K562 (cell line): ENCODE measurements around the gene SLC48A1. TPM values are rescaled to one million over a fixed set of nuclear protein-coding genes. Genes with fewer than 3 reads are reported as not detected.

Experiments
- ATAC-seq: fragments of 200-7000 bp; cut with Tn5 transposase; 3 replicates; pipeline ENCODE4 v1.9.1; 2020; ENCODE audit warnings: moderate library complexity
- BruUV-seq: library from RNA; stranded (reverse); fragments of 400-500 nt; replicated peaks from 2 replicates; lab custom pipeline; 2021; lab: Mats Ljungman, UMichigan
- CTCF ChIA-PET: fragments of 300-600 bp; formaldehyde crosslinking; extraction: SDS; loops from one replicate; lab custom pipeline; 2021; ENCODE audit warnings: low intra/inter-chr PET ratio; lab: Yijun Ruan, JAX
- POLR2A ChIA-PET: fragments of 300-600, 350-650 bp; sonication (Branson Sonifier 250); formaldehyde crosslinking; extraction: SDS; loops from one replicate; lab custom pipeline; 2021; ENCODE audit warnings: antibody characterized with exemption, inconsistent platforms; lab: Yijun Ruan, JAX
- DNase-seq, 4 experiments: peaks; one replicate each; pipeline versions ENCODE4 v3.0.0 to v3.0.0-alpha.2; 2011 to 2018; ENCODE audit warnings: low spot score in 3 of 4, mixed read lengths in 3 of 4; ENCODE audit errors: extremely low read depth in 1 of 4
- FAIRE-seq: peaks from 2 replicates; lab custom pipeline; 2011; peaks lifted over from hg19 to GRCh38; lab: Jason Lieb, UNC
- H2AFZ ChIP-seq: 2 replicates; pipeline ENCODE4 v1.6.0; 2011; ENCODE audit warnings: low read depth, low read length, control low read depth, inconsistent platforms
- H3K27ac ChIP-seq: fragments of 200-600 bp; 3 replicates; pipeline ENCODE4 v1.8.0; 2011; ENCODE audit warnings: low read depth, mild to moderate bottlenecking, control low read depth, inconsistent platforms, low read length, moderate library complexity, mixed read lengths; ENCODE audit errors: extremely low read depth
- H3K27me3 ChIP-seq, 2 experiments: fragments of 300-600 bp in 1 of 2; 2 replicates in 1 of 2; 3 replicates in 1 of 2; pipeline versions ENCODE4 v1.6.0 to v1.8.0; 2011; ENCODE audit warnings: inconsistent platforms in 2 of 2, low read length in 2 of 2, mild to moderate bottlenecking in 1 of 2, mixed read lengths in 1 of 2, moderate library complexity in 1 of 2; ENCODE audit not compliant: control insufficient read depth in 2 of 2, insufficient read depth in 2 of 2
- H3K36me3 ChIP-seq: fragments of 300-600 bp; 3 replicates; pipeline ENCODE4 v1.8.0; 2011; ENCODE audit warnings: mild to moderate bottlenecking, low read length, inconsistent platforms; ENCODE audit not compliant: control insufficient read depth, insufficient read depth
- H3K4me1 ChIP-seq, 2 experiments: fragments of 200-600 bp in 1 of 2; replicated peaks in 1 of 2; 2 replicates in 1 of 2; 3 replicates in 1 of 2; pipeline versions ENCODE4 v1.5.1 to v1.8.0; 2011; ENCODE audit warnings: inconsistent platforms in 2 of 2, low read length in 2 of 2, mild to moderate bottlenecking in 1 of 2, mixed read lengths in 1 of 2, moderate library complexity in 1 of 2; ENCODE audit not compliant: control insufficient read depth in 2 of 2, insufficient read depth in 2 of 2
- H3K4me2 ChIP-seq: 2 replicates; pipeline ENCODE4 v1.6.1; 2011; ENCODE audit warnings: low read length, control low read depth, inconsistent platforms, mixed read lengths; ENCODE audit not compliant: insufficient read depth
- H3K4me3 ChIP-seq: fragments of 200-600 bp; sonication (generic), shearing (Covaris generic); 2 replicates; pipeline ENCODE4 v1.5.1; 2016; ENCODE audit warnings: control low read depth, inconsistent platforms
- H3K79me2 ChIP-seq: fragments of 200-600 bp; 3 replicates; pipeline ENCODE4 v1.8.0; 2011; ENCODE audit warnings: low read length, inconsistent platforms; ENCODE audit not compliant: control insufficient read depth, insufficient read depth
- H3K9ac ChIP-seq, 2 experiments: 2 replicates each; pipeline versions ENCODE4 v1.6.0 to v1.6.1; 2011; ENCODE audit warnings: low read depth in 2 of 2, low read length in 2 of 2, control low read depth in 1 of 2, inconsistent platforms in 1 of 2, mild to moderate bottlenecking in 1 of 2, mixed read lengths in 1 of 2; ENCODE audit not compliant: insufficient read depth in 1 of 2
- H3K9me1 ChIP-seq: one replicate; pipeline ENCODE4 v1.6.0; 2011; ENCODE audit warnings: inconsistent platforms, mild to moderate bottlenecking, low read length, moderate library complexity; ENCODE audit not compliant: control insufficient read depth, insufficient read depth
- H3K9me3 ChIP-seq: replicated peaks from 2 replicates; pipeline ENCODE4 v1.5.1; 2011; ENCODE audit warnings: low read depth, low read length, inconsistent platforms; ENCODE audit not compliant: control insufficient read depth, insufficient read depth
- H4K20me1 ChIP-seq: replicated peaks from 2 replicates; pipeline ENCODE4 v1.6.1; 2011; ENCODE audit warnings: low read length, inconsistent platforms, mixed read lengths; ENCODE audit not compliant: control insufficient read depth, insufficient read depth
- ETV6 ChIP-seq, 3 experiments: fragments of 150-350 bp in 1 of 3; sonication (generic) in 1 of 3; formaldehyde crosslinking in 1 of 3; IDR thresholded peaks; 2 replicates each; pipeline versions ENCODE4 v1.6.1 to v1.8.0; 2014 to 2022; ENCODE audit warnings: borderline replicate concordance in 2 of 3, low read depth in 2 of 3, antibody characterized with exemption in 1 of 3, low read length in 1 of 3, mild to moderate bottlenecking in 1 of 3, missing genetic modification reagents in 1 of 3
- FOXP1 ChIP-seq: sonication (generic); formaldehyde crosslinking; IDR thresholded peaks from 2 replicates; pipeline ENCODE4 v1.8.0; 2022; ENCODE audit warnings: mild to moderate bottlenecking, missing genetic modification reagents
- MECOM ChIP-seq: fragments of 250-450 bp; sonication (Bioruptor Pico); IDR thresholded peaks from 2 replicates; pipeline ENCODE4 v1.8.0; 2022; ENCODE audit warnings: inconsistent platforms
- UBTF ChIP-seq, 2 experiments: IDR thresholded peaks; 2 replicates each; pipeline ENCODE4 v1.6.1; 2012; ENCODE audit warnings: improper control_type of control experiment in 2 of 2, low read depth in 2 of 2, low read length in 2 of 2, borderline replicate concordance in 1 of 2
- YBX1 ChIP-seq: fragments of 450-650 bp; IDR thresholded peaks from 2 replicates; pipeline ENCODE4 v1.7.1; 2016; ENCODE audit warnings: mild to moderate bottlenecking
- ZBTB40 ChIP-seq, 2 experiments: fragments of 450-650 bp in 1 of 2; sonication (generic) in 1 of 2; formaldehyde crosslinking in 1 of 2; IDR thresholded peaks; 2 replicates each; pipeline versions ENCODE4 v1.7.1 to v1.9.0; 2016 to 2022; ENCODE audit warnings: inconsistent platforms in 1 of 2, mild to moderate bottlenecking in 1 of 2, missing genetic modification reagents in 1 of 2
- ZNF583 ChIP-seq: fragments of 250-450 bp; sonication (Bioruptor Pico); IDR thresholded peaks from 2 replicates; pipeline ENCODE4 v1.4.0; 2020
- WGBS: fragments of 100-300 bp; shearing (Covaris generic); methylation state at CpG from one replicate; pipeline ENCODE4 v1.1.6; 2016; ENCODE audit warnings: low coverage, mixed read lengths; ENCODE audit not compliant: insufficient coverage; ENCODE audit errors: missing lambda C conversion rate; 5-methylcytosine and 5-hydroxymethylcytosine counted together
- in situ Hi-C: fragments of 300-500 bp; cut with MboI; formaldehyde crosslinking; loops from 4 replicates; pipeline ENCODE4 v1.15.0; 2018; ENCODE audit warnings: inconsistent platforms, mixed read lengths
- intact Hi-C: fragments of 100-400 bp; cut with micrococcal nuclease; formaldehyde crosslinking; loops from 2 replicates; pipeline ENCODE4 v1.14.2; 2022
- polyA plus RNA-seq, 8 experiments: library from polyadenylated mRNA; depleted of rRNA in 4 of 8; stranded (reverse) in 5 of 8; unstranded in 3 of 8; fragments of >200 nt; fragmentation: Nextera tagmentation in 2 of 8; fragmentation: Illumina TruSeq in 1 of 8; extraction: Ambion mirVana in 2 of 8; extraction: Trizol in 1 of 8; gene quantifications; 2 replicates each; pipeline versions ENCODE4 v1.2.1 to v1.2.3, GENCODE V29; 2011 to 2014; ENCODE audit warnings: inconsistent platforms in 1 of 8, missing spikeins in 1 of 8
- total RNA-seq, 7 experiments: library from RNA; depleted of rRNA in 6 of 7; stranded (reverse); fragments of >200 nt in 6 of 7; fragmentation: Illumina TruSeq in 2 of 7; extraction: Trizol in 2 of 7; gene quantifications; 2 replicates each; pipeline versions ENCODE4 v1.2.1 to v1.2.3, GENCODE V29; 2011 to 2021; ENCODE audit warnings: low replicate concordance in 1 of 7

Gene SLC48A1
- total and polyA plus RNA-seq, 9 of the 15 experiments (the other 6 are each of a cell fraction or from before 2014, with no cell fraction given) = 10.7 to 37.5 (median 18.7) TPM

GRCh38 chr12:47732504-47732903 is 40.5 kb upstream of the SLC48A1 start (continued):
- no peak for TF ChIP-seq UBTF (IDR thresholded peaks at IDR 0.05; ENCODE audit: borderline replicate concordance in 1 of 2, low read depth in 2 of 2, low read length in 2 of 2)

- no peak for ATAC-seq
- H4K20me1 ChIP-seq = peaks cover 2% of the 10 kb centered on the region; the same call in 1 of the 2 replicates
- H3K4me1 ChIP-seq = peaks cover 17 to 35% of the 10 kb centered on the region in 2 experiments
- H3K4me2 ChIP-seq = no peak overlapping the region
- CTCF ChIA-PET = no interaction called here
- BruUV-seq = no TSS peak
- FAIRE-seq = no peak
- POLR2A ChIA-PET = interaction anchor here (0.6 to 3.0 kb wide), 7 partner anchors 9 to 101 kb away, joined by 3 to 8 read pairs (median 4); partner anchors contain the start of genes RPAP3 and SLC48A1
- H3K9ac ChIP-seq = no peak overlapping the region
- intact Hi-C loops (no loop called here), in situ Hi-C loops (no loop called here)
- no peak overlapping the region for H3K4me3 ChIP-seq
- H3K36me3 ChIP-seq = no peaks in the 10 kb centered on the region
- H3K27ac ChIP-seq = no peak overlapping the region; the same call in 2 of the 3 replicates
- H3K27me3 ChIP-seq = no peaks in the 10 kb centered on the region
- no peaks in the 10 kb centered on the region for H3K79me2 ChIP-seq
- H3K9me3 ChIP-seq = no peaks in the 10 kb centered on the region
- H2AFZ ChIP-seq = no peak overlapping the region
- DNase-seq = no peak
- WGBS = 10% methylated on average over 4 of the region's 4 CpGs
- no peaks in the 10 kb centered on the region for H3K9me1 ChIP-seq
- no peak for TF ChIP-seq ZBTB40 (IDR thresholded peaks at IDR 0.05)
- no peak for TF ChIP-seq ZBTB40 (CRISPR knock-in tag; IDR thresholded peaks at IDR 0.05)
- TF ChIP-seq ZNF583 = no peak
- TF ChIP-seq MECOM (CRISPR knock-in tag) = no peak
- TF ChIP-seq ETV6 (IDR thresholded peaks at IDR 0.05; ENCODE audit: borderline replicate concordance in 1 of 2, low read depth in 2 of 2, low read length in 1 of 2) = no peak
- TF ChIP-seq ETV6 (CRISPR knock-in tag; IDR thresholded peaks at IDR 0.05; ENCODE audit: borderline replicate concordance) = no peak
- TF ChIP-seq FOXP1 (CRISPR knock-in tag) = no peak
- TF ChIP-seq YBX1 = no peak
These were observed 39.9 kb upstream of the SLC48A1 start for GRCh38 chr12:47733142-47733541.
